HUES48 (cell line): ENCODE measurements around the gene HIPK2.
"Not testable (repeated sequence)": the region's sequence is repeated elsewhere in the genome, so short reads cannot be mapped to it uniquely, and the experiment has no call there.

Experiments used
- H3K27ac ChIP-seq: one replicate; pipeline ENCODE4 v1.7.0; 2013; ENCODE audit warnings: low read depth, low read length, inconsistent platforms
- H3K27me3 ChIP-seq: 2 replicates; pipeline ENCODE4 v1.6.1; 2013; ENCODE audit warnings: mild to moderate bottlenecking, low read length; ENCODE audit not compliant: control insufficient read depth, insufficient read depth
- H3K36me3 ChIP-seq: 2 replicates; pipeline ENCODE4 v1.6.1; 2013; ENCODE audit warnings: low read length; ENCODE audit not compliant: control insufficient read depth, insufficient read depth
- H3K4me1 ChIP-seq: 2 replicates; pipeline ENCODE4 v1.6.1; 2013; ENCODE audit warnings: mild to moderate bottlenecking, low read length; ENCODE audit not compliant: control insufficient read depth, insufficient read depth
- H3K4me3 ChIP-seq: 2 replicates; pipeline ENCODE4 v1.5.1; 2013; ENCODE audit warnings: mild to moderate bottlenecking, low read depth, low read length
- H3K9ac ChIP-seq: 2 replicates; pipeline ENCODE4 v1.6.1; 2013; ENCODE audit warnings: mild to moderate bottlenecking, low read depth, low read length, moderate library complexity
- H3K9me3 ChIP-seq: 2 replicates; pipeline ENCODE4 v1.6.1; 2013; ENCODE audit warnings: low read length; ENCODE audit not compliant: control insufficient read depth, insufficient read depth

Gene HIPK2

DNA sequence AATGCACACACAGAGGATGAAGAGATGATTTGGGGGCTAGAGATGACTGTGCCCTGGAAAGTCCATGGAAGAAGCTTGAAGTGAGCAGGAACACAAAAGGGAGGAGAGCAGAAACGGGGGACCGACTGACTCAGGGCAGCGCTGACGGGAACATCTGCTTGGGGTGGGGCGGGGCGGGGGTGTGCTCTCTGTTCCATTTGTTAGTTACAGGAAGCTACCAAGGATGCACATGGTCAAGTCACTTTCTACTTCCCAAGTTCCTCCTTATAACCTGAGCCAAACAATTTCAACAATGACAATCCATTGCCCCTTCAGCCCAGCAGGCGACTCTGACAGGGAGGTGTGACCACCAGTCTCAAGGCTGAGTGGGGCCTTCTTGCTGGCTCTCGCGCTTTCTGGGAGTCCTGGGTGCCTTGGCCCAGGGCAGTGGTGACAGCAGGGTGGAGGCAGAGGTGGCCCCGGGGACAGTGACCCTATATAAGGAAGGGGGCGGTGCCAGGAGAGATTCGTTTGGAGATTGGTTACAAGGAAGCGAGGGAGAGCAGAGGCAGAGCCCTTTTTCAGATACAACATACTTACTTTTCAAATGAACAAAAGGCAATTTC is 214.7 kb downstream of the HIPK2 start:
- Histone ChIP-seq H3K27ac (no peak overlapping the region), H3K27me3 (no peaks in the 10 kb centered on the region), H3K4me3 (no peak overlapping the region), H3K9me3 (no peaks in the 10 kb centered on the region), H3K36me3 (no peaks in the 10 kb centered on the region), H3K4me1 (peaks cover 3% of the 10 kb centered on the region; the same call in 1 of the 2 replicates), H3K9ac (no peak overlapping the region)

DNA sequence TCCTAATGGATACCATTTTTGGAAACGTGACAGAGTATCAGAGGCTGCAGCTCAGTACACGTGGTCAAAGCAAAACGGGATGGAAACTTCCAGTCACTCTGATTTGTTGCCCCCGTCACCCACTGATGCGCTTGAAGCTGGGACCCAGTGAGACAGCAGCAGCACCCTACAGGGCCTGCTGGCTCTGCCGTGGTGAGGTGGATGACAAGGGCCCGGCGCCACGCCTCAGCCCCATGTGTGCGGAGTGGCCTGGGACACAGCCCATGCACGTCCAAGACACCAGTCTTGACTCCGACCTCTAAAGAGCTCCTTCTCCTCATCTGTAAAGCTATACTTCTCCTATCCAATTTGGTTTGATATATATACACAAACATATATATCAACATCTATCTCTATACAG is 215.3 kb downstream of the HIPK2 start:
- Histone ChIP-seq H3K27ac (no peak overlapping the region), H3K4me3 (no peak overlapping the region), H3K9me3 (no peaks in the 10 kb centered on the region), H3K9ac (no peak overlapping the region), H3K27me3 (no peaks in the 10 kb centered on the region), H3K36me3 (no peaks in the 10 kb centered on the region), H3K4me1 (peaks cover 3% of the 10 kb centered on the region; the same call in 1 of the 2 replicates)

DNA sequence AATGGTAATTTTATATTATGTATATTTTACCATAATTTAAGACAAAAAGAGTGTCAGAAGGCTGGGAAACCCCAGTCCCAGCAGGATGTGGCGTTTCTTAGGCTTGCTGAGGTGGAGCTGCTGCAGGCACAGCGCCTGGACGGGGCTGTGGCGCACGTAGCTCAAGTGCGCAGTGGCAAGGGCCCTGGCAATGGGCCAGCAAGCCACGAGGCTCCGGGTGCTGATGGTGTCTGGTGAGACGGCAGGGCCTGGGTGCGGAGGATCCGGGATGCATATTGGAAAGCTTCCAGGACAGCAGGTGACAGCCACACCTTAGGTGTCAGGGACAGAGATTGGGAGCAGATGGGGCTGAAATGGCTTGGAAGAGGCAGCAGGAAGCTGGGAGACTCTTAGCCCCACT is 217.1 kb downstream of the HIPK2 start:
- no peak overlapping the region for H3K9ac ChIP-seq
- H3K27ac ChIP-seq, result no peak overlapping the region
- no peaks in the 10 kb centered on the region for H3K36me3 ChIP-seq
- H3K9me3 ChIP-seq, result no peaks in the 10 kb centered on the region
- H3K4me3 ChIP-seq, result no peak overlapping the region
- no peaks in the 10 kb centered on the region for H3K4me1 ChIP-seq
- no peaks in the 10 kb centered on the region for H3K27me3 ChIP-seq

DNA sequence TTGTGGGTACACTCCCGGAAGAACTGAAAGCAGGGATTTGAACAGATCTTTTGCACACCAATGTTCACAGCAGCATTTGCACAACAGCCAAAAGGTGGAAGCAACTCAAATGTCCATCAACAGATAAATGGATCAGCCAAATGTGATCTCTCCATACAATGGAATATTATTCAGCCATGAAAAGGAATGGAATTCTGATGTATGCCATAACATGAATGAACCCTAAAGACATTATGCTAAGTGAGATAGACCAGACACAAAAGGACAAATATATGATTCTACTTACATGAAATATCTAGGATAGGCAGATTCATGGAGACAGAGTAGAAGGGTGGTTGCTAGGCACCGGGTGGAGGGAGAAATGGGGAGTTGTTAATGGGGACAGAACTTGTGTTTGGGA is 217.6 kb downstream of the HIPK2 start:
- no peaks in the 10 kb centered on the region for H3K4me1 ChIP-seq
- H3K4me3 ChIP-seq, result no peak overlapping the region
- H3K27ac ChIP-seq, result no peak overlapping the region
- H3K9me3 ChIP-seq, result no peaks in the 10 kb centered on the region; the same call in 1 of the 2 replicates
- H3K27me3 ChIP-seq, result no peaks in the 10 kb centered on the region
- H3K36me3 ChIP-seq, result no peaks in the 10 kb centered on the region
- no peak overlapping the region for H3K9ac ChIP-seq

DNA sequence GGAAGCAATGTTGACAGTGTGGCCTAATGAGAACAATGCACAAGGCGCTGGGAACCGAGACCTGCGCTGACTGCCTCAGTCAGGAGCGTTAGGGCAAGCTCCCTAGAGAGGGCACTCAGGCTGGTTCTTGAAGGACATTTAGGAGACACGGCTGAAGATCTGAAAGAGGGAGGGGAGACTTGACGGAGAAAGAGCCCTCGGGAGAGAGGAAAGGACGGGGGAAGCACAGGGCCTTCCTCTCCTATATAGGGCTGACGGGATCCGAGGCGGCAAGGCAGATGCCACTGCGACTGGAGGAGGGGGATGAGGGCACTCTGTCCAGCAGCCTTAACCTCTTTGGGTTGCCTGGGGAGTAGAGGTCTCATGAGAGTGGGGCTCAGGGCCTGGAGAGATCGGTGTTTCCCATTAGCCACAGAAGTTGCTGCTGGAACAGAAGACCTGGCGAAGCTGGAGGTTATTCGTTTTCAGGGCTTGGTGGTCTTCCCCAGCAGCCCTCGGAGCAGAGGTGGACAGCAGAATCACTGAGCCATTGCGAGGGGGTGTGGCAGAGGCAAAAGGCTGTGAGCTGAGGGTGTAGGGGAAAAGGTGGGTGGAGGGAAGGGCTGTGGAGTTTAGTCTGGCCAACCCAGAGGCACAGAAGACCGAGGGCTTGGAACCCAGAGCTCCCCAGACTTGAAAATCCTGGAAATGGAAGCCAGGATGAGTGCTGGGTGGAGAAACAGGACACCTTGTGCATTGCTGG is 218.3 kb downstream of the HIPK2 start:
- H3K9me3 ChIP-seq, result no peaks in the 10 kb centered on the region; the same call in 1 of the 2 replicates

DNA sequence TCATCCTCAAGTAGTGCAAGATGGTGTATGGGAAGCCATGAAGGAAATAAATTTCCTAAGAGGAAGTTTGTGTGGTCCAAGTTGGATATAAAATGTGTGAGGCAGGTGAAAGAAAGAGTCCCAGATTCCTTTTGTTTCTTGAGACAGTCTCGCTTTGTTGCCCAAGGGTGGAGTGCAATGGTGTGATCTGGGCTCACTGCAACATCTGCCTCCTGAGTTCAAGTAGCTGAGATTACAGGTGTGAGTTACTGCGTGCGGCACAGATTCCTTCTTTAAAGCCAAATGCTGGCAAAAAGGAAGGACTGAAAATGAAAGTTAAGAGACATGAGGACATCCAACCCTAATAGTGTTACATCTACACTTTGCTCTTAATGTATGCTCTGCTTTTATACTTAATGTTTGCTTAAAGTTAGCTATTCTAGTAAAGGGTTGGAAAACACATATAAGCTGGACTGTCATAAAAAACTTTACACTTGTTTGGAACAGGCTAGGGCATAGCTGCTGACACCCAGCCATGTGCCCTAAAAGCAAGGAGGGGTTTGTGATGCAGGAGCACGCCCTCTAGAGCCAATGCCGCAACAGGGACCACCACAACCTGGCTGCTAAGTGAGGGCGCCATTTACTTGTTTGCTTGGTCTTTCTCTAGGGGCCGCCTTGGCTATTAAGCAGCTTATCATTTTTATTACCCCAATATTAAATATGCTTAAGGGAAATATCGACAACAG is 219.8 kb downstream of the HIPK2 start:
- H3K4me1 ChIP-seq, result peaks cover 8% of the 10 kb centered on the region
- H3K27ac ChIP-seq, result no peak overlapping the region
- no peaks in the 10 kb centered on the region; the same call in 1 of the 2 replicates for H3K9me3 ChIP-seq
- H3K4me3 ChIP-seq, result no peak overlapping the region
- H3K36me3 ChIP-seq, result no peaks in the 10 kb centered on the region
- no peak overlapping the region for H3K9ac ChIP-seq
- no peaks in the 10 kb centered on the region for H3K27me3 ChIP-seq

More for the DNA sequence above, 218.3 kb downstream of the HIPK2 start:
- H3K27me3 ChIP-seq, result no peaks in the 10 kb centered on the region
- H3K36me3 ChIP-seq, result no peaks in the 10 kb centered on the region
- no peak overlapping the region for H3K27ac ChIP-seq
- no peaks in the 10 kb centered on the region for H3K4me1 ChIP-seq
- H3K9ac ChIP-seq, result no peak overlapping the region
- H3K4me3 ChIP-seq, result no peak overlapping the region

DNA sequence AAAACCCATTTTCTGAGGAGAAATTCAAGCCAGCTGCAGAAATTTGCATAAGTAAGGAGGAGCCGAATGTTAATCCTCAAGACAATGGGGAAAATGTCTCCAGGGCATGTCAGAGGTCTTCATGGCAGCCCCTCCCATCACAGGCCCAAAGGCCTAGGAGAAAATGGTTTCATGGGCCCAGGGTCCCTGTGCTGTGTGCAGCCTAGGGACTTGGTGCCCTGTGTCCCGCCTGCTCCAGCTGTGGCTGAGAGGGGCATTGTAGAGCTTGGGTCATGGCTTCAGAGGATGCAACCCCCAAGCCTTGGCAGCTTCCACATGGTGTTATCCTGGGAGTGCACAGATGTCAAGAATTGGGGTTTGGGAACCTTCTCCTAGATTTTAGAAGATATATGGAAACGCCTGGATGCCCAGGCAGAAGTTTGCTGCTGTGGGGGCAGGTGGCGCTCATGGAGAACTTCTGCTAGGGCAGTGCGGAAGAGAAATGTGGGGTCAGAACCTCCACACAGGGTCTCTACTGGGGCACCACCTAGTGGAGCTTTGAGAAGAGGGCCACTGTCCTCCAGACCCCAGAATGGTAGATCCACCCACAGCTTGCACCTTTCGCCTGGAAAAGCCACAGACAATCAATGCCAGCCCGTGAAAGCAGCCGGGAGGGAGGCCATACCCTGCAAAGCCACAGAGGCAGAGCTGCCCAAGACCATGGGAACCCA is 223.7 kb downstream of the HIPK2 start:
- H3K36me3 ChIP-seq, H3K27me3 ChIP-seq, H3K9me3 ChIP-seq, H3K9ac ChIP-seq, H3K4me3 ChIP-seq, H3K4me1 ChIP-seq: not testable (repeated sequence)
- peak overlapping the region; percentile 65 for H3K27ac ChIP-seq

DNA sequence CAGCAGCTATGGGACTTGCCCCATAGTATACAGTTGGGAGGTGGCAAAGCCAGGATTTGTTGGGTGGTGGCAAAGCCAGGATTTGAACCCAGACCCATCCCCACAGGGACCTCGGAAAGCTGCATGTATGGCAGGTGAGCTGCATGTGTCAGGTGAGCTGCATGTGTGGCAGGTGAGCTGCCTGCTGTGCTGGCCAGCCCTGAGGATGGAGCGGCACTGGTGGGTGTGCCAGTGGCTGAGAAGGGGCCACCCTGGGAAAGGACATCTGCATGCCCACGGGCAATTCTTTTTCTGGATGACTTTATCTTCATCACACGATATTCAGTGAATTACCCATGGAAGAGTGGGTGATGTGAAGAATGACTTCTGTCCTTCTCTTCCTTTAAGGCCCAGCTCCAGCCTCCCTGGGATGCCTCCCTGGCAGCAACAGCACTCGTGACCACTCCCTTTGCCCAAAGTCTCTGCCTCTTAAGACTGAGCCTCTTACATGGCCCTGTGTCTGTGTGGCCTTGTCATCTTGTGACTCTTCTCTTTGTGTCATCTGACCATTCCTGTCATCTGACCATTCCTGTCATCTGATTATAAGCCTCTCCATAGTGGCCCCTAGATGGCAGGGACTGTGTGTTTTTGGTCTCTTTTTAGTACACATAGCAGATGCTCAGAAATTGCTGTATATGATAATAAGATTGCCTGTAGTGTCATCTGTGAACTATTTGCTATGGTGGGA is 229.3 kb downstream of the HIPK2 start:
- H3K4me1 ChIP-seq, result 0 out of 2 replicates have a peak, but pooled peaks cover 3% of the 10 kb centered on the region
- H3K27me3 ChIP-seq, result no peaks in the 10 kb centered on the region
- no peaks in the 10 kb centered on the region for H3K9me3 ChIP-seq
- no peak overlapping the region for H3K4me3 ChIP-seq
- H3K9ac ChIP-seq, result no peak overlapping the region
- no peak overlapping the region for H3K27ac ChIP-seq
- no peaks in the 10 kb centered on the region for H3K36me3 ChIP-seq

DNA sequence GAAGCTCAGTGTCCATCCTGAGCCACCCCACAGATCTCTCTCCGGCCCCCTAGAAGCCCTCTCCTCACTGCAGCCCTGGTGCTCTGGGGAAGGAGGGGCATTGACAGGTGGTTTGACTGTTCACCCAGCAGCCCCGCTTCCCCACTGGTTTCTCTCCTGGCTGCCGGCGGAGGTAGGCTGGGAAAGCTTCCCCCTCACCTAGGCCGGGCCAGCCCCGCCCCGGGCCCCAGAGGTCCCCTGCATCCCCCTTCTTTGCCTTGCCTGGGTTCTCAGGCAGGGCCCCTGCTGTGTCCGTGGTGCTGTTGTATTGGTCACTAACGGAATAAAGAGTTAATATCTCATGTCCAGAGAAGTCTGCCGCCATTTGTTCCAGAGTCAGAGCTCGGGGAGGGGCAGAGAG is 233.2 kb downstream of the HIPK2 start:
- peaks cover 7% of the 10 kb centered on the region for H3K4me1 ChIP-seq
- H3K9ac ChIP-seq, result no peak overlapping the region
- no peaks in the 10 kb centered on the region for H3K36me3 ChIP-seq
- H3K4me3 ChIP-seq, result no peak overlapping the region
- no peaks in the 10 kb centered on the region for H3K9me3 ChIP-seq
- no peak overlapping the region for H3K27ac ChIP-seq
- no peaks in the 10 kb centered on the region for H3K27me3 ChIP-seq

DNA sequence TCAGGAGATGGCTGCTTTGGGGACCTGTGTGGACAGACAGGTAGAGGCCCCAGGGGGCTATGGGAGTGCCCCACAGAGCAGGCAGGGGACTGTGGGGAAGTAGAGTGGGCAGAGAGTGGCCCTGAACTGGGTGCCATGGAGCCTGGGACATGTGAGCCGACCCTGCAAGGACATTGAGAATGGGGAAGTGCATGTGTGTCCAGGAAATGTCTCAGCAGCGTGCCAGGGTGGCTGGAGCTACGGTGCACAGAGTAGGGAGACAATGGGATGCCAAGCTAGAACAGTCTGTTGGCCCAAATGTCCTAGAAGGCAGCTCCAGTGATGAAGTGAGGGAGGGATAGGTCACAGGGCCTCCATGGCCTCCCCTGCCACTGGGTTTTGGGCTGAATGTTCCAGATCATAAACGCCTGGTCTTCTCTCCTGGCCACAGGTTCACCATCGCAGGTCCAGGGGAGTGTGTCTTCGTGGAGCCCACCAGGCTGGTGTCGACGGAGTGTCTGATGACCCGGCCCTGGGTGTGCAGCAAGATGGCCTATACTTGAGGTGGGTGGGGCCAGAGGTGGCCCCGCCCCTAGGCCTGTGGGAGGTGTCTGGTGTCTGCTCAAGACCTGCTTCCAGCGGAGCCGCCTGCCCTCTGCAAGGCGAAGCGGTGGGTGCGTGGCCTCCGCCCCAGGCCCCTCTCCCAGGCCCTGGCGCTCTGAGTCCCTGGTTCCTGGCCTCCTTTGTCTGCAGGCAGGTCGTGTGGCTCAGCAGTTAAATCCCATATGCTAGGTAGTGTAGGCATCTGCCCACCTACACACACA is 233.8 kb downstream of the HIPK2 start:
- Histone ChIP-seq H3K27ac (no peak overlapping the region), H3K27me3 (no peaks in the 10 kb centered on the region), H3K36me3 (no peaks in the 10 kb centered on the region), H3K9me3 (no peaks in the 10 kb centered on the region), H3K4me1 (peaks cover 7% of the 10 kb centered on the region), H3K4me3 (no peak overlapping the region), H3K9ac (no peak overlapping the region)
